Body of pancreas (tissue), 4 donors: Measurements from ENCODE around the gene CRACR2A.

Experiments used
- POLR2A ChIP-seq, 3 donors: fragments of 450-650 bp; IDR thresholded peaks; one replicate each; pipeline ENCODE4 v1.6.1; 2016; ENCODE audit warnings: antibody characterized with exemption in 3 of 3, mild to moderate bottlenecking in 2 of 3
- TF ChIP-seq, protein P1 (sequence below), 7 experiments: fragments of 450-650 bp in 4 of 7; fragments of 200-600 bp in 3 of 7; sonication (generic) in 3 of 7; IDR thresholded peaks; one replicate each; pipeline ENCODE4 v1.5.1; 2016 to 2019; ENCODE audit warnings: antibody characterized with exemption in 7 of 7

DNA sequence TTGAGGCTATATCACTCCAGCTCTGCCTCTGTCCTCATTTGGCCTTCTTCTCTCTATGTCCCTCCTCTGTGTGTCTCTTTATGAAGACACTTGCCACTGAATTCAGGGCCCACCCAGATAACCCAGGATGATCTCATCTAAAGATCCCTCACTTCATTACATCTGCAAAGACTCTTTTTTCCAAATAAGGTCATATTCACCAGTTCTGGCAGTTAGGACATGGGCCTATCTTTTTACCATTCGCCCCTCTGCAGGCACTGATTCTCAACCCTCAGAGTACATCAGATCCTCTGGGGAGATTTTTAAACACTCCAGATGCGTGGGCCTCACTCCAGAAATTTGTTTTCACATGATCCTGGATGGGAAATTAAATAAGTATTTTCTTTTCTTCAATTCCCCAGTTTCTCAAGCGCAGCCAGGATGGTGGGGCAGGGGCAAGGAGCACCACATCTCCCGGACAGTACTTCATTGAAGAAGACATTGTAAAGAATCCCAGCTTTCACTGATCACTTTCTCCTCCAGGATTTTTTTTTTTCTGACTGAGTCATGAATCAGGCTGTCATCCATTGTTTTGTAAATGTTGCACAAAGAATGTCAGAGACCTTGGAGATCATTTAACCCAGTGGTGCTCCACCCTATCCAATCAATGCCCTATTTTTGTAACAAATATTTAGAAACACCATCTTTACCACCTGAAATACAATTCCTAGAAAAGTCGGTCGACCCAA, 27.4 kb downstream of the CRACR2A start:
- TF ChIP-seq, protein P1, sequence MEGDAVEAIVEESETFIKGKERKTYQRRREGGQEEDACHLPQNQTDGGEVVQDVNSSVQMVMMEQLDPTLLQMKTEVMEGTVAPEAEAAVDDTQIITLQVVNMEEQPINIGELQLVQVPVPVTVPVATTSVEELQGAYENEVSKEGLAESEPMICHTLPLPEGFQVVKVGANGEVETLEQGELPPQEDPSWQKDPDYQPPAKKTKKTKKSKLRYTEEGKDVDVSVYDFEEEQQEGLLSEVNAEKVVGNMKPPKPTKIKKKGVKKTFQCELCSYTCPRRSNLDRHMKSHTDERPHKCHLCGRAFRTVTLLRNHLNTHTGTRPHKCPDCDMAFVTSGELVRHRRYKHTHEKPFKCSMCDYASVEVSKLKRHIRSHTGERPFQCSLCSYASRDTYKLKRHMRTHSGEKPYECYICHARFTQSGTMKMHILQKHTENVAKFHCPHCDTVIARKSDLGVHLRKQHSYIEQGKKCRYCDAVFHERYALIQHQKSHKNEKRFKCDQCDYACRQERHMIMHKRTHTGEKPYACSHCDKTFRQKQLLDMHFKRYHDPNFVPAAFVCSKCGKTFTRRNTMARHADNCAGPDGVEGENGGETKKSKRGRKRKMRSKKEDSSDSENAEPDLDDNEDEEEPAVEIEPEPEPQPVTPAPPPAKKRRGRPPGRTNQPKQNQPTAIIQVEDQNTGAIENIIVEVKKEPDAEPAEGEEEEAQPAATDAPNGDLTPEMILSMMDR (IDR thresholded peaks at IDR 0.05): no peak
- no peak for TF ChIP-seq POLR2A (IDR thresholded peaks at IDR 0.05)
